Activated T-helper 9 cell treated with anti-CD3 and anti-CD28 coated beads, Interleukin-2, amount 50 U/mL, for 16 hours (primary cell): Measurements from ENCODE around the gene ZC3H15.
"Not testable (repeated sequence)": the region's sequence is repeated elsewhere in the genome, so short reads cannot be mapped to it uniquely, and the experiment has no call there.

Source experiments
- DNase-seq: peaks from one replicate; pipeline ENCODE4 v3.0.0-alpha.2; 2020; ENCODE audit warnings: low read depth

Gene ZC3H15

DNA sequence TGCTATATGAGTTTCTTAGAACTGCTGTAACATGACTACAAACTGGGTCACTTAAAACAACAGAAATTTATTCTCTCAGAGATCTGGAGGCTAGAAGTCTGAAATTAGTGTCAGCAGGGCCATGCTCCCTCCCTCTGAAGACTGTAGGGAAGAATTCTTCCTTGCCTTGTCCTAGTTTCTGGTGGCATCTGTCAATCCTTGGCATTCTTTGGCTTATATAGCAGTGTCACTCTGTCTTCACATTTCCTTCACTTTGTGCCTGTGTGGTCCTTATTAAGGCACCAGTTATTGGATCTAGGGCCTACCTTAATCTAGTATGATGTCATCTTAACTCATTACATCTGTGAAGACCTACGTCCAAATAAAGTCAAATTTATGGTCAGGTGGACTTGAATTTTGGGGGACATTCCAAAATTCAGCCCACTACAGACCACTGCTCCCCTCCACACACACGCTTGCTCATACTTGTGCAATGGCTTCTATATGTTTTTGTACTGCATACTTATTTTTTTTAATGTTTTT, 7.6 kb downstream of the ZC3H15 start:
- no peak for DNase-seq

DNA sequence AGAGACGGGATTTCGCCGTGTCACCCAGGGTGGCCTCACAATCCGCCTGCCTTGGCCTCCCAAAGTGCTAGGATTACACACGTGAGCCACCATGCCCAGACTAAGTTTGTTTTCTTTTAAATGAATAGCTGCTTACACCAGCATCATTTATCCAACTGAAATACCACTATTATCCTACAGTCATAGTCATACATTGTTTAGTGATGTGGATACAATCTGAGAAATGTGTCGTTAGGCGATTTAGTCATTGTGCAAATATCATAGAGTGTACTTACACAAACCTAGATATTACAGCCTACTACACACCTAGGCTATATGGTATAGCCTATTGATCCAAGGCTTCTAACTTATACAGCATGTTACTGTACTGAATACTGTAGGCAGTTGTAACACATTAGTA, 10.3 kb downstream of the ZC3H15 start:
- no peak for DNase-seq

GRCh38 chr2:186497928-186498327, 11.9 kb downstream of the ZC3H15 start:
- DNase-seq: no peak

- no peak for DNase-seq
Observed at GRCh38 chr2:186498834-186499233, 12.8 kb downstream of the ZC3H15 start.

DNA sequence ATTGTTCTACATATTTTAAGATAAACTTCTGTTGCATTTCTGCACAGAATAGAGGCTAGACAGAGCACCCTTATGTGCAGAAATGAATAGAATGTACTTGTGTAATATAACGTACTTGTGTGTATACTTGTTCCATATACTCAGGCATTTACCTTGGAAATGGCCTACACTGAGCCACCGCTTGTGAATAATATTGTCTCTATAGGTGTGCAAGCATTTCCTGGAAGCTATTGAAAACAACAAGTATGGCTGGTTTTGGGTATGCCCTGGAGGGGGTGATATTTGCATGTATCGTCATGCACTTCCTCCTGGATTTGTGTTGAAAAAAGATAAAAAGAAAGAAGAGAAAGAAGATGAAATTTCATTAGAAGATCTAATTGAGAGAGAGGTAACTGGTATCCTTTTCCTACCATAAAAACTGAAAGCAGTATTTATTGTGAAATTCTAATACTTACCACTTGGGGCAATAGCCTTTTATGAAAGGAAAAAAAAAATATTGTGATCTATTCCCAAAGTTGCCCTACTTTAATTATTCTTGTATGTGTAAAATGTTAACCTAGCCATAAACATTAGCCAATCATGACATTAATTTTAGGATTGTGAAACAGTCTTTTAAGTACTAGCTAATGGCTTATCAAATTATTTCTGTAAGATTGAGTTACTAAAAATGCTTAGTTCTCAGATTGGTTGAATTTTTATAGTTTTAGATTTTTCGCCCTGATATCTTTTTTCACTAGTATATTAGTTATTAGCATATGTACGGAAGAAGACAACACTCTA, 18.0 kb downstream of the ZC3H15 start:
- DNase-seq: no peak

DNA sequence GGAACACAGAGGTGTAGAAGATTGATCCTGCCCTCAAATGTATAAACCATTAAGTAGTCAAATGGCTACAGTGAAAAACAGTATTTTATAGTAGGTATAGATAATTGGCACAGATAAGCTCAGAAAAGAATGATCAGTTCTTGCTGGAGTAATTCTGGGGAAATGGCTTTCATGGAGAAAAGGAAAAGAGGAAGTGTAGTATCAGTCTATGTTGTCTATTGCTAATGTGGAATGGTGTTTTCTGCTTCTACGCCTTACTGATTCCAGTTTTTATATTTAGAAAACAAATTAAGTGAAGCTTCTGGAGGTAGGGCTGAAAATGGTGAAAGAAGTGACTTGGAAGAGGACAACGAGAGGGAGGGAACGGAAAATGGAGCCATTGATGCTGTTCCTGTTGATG, 22.2 kb downstream of the ZC3H15 start:
- DNase-seq: no peak

GRCh38 chr2:186515376-186515775, 29.3 kb downstream of the ZC3H15 start:
- no peak for DNase-seq

GRCh38 chr2:186516396-186516795, 30.3 kb downstream of the ZC3H15 start:
- no peak for DNase-seq

GRCh38 chr2:186517090-186517489, 31.0 kb downstream of the ZC3H15 start:
- no peak for DNase-seq

GRCh38 chr2:186518291-186518690, 32.2 kb downstream of the ZC3H15 start:
- DNase-seq: no peak

- no peak for DNase-seq
Observed at GRCh38 chr2:186518945-186519344, 32.9 kb downstream of the ZC3H15 start.

DNA sequence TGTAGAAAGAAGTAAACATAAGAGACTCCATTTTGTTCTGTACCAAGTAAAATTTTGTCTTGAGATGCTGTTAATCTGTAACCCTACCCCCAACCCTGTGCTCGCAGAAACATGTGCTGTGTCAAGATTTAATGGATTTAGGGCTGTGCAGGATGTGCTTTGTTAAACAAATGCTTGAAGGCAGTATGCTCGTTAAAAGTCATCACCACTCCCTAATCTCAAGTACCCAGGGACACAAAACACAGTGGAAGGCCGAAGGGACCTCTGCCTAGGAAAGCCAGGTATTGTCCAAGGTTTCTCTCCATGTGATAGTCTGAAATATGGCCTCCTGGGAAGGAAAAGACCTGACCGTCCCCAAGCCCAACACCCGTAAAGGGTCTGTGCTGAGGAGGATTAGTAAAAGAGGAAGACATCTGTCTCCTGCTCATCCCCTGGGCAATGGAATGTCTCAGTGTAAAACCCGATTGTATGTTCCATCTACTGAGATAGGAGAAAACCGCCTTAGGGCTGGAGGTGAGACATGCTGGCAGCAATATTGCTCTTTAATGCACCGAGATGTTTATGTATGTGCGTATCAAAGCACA, 35.6 kb downstream of the ZC3H15 start:
- DNase-seq: not testable (repeated sequence)

GRCh38 chr2:186522450-186522849, 36.4 kb downstream of the ZC3H15 start:
- no peak for DNase-seq

- DNase-seq: no peak
Observed at GRCh38 chr2:186523791-186524190, 37.7 kb downstream of the ZC3H15 start.

GRCh38 chr2:186526281-186526680, 40.2 kb downstream of the ZC3H15 start:
- DNase-seq: no peak

- DNase-seq: no peak
Observed at GRCh38 chr2:186530314-186530713, 44.3 kb downstream of the ZC3H15 start.

- no peak for DNase-seq
Observed at GRCh38 chr2:186531257-186531775, 45.3 kb downstream of the ZC3H15 start.

GRCh38 chr2:186532891-186533290, 46.8 kb downstream of the ZC3H15 start:
- no peak for DNase-seq

DNA sequence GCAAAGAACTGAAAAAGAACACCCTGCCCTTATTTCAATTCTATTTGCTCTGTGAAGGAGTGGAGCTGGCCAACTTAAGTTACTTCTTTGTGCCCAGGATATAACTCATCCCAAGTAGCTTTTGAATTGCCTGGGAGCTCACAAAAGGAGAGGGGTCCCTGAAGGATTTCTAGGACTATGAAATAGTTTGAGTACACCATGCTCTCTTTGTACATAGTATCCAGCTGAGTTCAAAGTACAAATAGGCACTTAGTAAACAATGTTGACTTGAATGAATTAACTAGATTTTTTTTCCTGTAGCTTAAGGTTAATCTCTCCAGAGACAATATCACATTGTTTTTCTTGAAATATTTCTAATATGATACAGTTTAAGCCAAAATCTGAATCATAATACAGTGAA, 47.7 kb downstream of the ZC3H15 start:
- DNase-seq: no peak

- DNase-seq: no peak
Observed at GRCh38 chr2:186534406-186534805, 48.3 kb downstream of the ZC3H15 start.

GRCh38 chr2:186535861-186536260, 49.8 kb downstream of the ZC3H15 start:
- DNase-seq: no peak

DNA sequence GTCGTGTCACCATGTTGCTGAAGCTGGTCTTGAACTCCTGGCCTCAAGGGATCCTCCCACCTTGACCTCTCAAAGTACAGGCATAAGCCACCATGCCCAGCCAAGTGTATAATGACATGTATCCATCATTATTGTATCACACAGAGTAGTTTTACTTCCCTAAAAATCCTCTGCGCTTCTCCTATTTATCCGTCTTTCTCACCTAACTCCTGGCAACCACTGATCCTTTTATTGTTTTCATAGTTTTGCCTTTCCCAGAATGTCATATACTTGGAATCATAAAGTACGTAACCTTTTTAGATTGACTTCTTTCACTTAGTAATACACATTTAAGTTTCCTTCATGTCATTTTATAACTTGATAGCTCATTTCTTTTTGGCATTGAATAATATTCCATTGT, 51.0 kb downstream of the ZC3H15 start:
- no peak for DNase-seq

DNA sequence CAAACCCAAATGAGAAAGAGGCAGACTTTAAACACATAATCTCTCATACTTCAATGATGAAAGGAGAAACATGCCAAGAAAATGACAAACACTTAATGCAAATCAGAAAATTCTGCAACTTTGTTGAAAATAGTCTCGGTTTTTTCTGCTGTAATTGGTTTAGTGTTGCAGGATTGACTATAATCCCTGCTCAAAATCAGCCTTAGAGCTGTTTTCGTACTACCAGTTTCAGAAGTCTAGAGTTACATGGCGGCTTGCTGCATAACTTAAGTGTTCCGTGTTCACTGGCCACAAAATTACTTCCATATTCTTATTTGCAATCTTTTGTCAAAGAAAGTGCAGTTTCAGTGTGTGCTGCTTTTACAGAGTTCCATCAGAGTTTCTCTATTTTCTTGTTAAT, 54.9 kb downstream of the ZC3H15 start:
- DNase-seq: no peak
